Endodermal cell (in vitro differentiated cells): Measurements from ENCODE around the gene SAMD7. TPM values are rescaled to one million over a fixed set of nuclear protein-coding genes. Genes with fewer than 3 reads are reported as not detected.

Experiments
- DNase-seq: peaks from one replicate; pipeline ENCODE4 v3.0.0-alpha.2; 2017
- H3K27ac ChIP-seq: 2 replicates; pipeline ENCODE4 v1.5.1; 2013; ENCODE audit warnings: mild to moderate bottlenecking, low read depth, low read length, moderate library complexity
- H3K27me3 ChIP-seq: 2 replicates; pipeline ENCODE4 v1.6.1; 2013; ENCODE audit warnings: mild to moderate bottlenecking, low read length, moderate library complexity; ENCODE audit not compliant: insufficient read depth, control insufficient read depth, poor library complexity, severe bottlenecking
- H3K36me3 ChIP-seq: 2 replicates; pipeline ENCODE4 v1.7.0; 2013; ENCODE audit warnings: mild to moderate bottlenecking, low read length, moderate library complexity; ENCODE audit not compliant: control insufficient read depth, insufficient read depth
- H3K4me1 ChIP-seq: one replicate; pipeline ENCODE4 v1.7.0; 2013; ENCODE audit warnings: low read length; ENCODE audit not compliant: control insufficient read depth, insufficient read depth
- H3K4me3 ChIP-seq: 2 replicates; pipeline ENCODE4 v1.5.1; 2013; ENCODE audit warnings: mild to moderate bottlenecking, low read length, moderate library complexity
- H3K9ac ChIP-seq: 2 replicates; pipeline ENCODE4 v1.6.1; 2013; ENCODE audit warnings: mild to moderate bottlenecking, low read length, moderate library complexity; ENCODE audit not compliant: poor library complexity, severe bottlenecking; ENCODE audit errors: extremely low read depth
- H3K9me3 ChIP-seq: 2 replicates; pipeline ENCODE4 v1.6.1; 2013; ENCODE audit warnings: mild to moderate bottlenecking, low read length, moderate library complexity; ENCODE audit not compliant: control insufficient read depth
- H3K27ac Mint-ChIP-seq: 2 replicates; pipeline ENCODE4 v1.8.0; 2020; ENCODE audit warnings: mixed read lengths
- H3K27me3 Mint-ChIP-seq: 2 replicates; pipeline ENCODE4 v1.8.0; 2021; ENCODE audit warnings: mild to moderate bottlenecking, mixed read lengths; ENCODE audit not compliant: insufficient read depth
- H3K36me3 Mint-ChIP-seq: 2 replicates; pipeline ENCODE4 v1.8.0; 2020; ENCODE audit warnings: low read depth, mixed read lengths
- H3K4me1 Mint-ChIP-seq: 2 replicates; pipeline ENCODE4 v1.8.0; 2020; ENCODE audit warnings: mixed read lengths
- H3K4me3 Mint-ChIP-seq: 2 replicates; pipeline ENCODE4 v1.8.0; 2020; ENCODE audit warnings: mild to moderate bottlenecking, moderate library complexity, mixed read lengths
- H3K9me3 Mint-ChIP-seq: 2 replicates; pipeline ENCODE4 v1.8.0; 2020; ENCODE audit warnings: mild to moderate bottlenecking, mixed read lengths
- CTCF ChIP-seq: fragments of 200-600 bp; sonication (generic); conservative IDR thresholded peaks from 2 replicates; pipeline ENCODE4 v1.5.0; 2021; ENCODE audit warnings: antibody characterized with exemption, mild to moderate bottlenecking
- WGBS, 2 experiments: methylation state at CpG; one replicate each; pipeline versions ENCODE4 v1.1.5 to v1.1.7; 2013; ENCODE audit warnings: missing lambda C conversion rate in 2 of 2, mixed read lengths in 1 of 2; ENCODE audit not compliant: insufficient coverage in 1 of 2, insufficient read length in 1 of 2; 5-methylcytosine and 5-hydroxymethylcytosine counted together
- total RNA-seq, 2 donors: library from RNA; stranded (reverse); fragmentation: NEBNext Ultra II Directional in 1 of 2; extraction: Animal tissue kit (Norgen Biotek cat#: 25700) in 1 of 2; gene quantifications; 2 replicates in 1 of 2; 3 replicates in 1 of 2; pipeline ENCODE4 v1.2.1, GENCODE V29; 2021

Gene SAMD7
- total RNA-seq, 2 donors from 2014 or later: not detected

GRCh38 chr3:169948559-169949448, 37.4 kb downstream of the SAMD7 start:
- Mint-ChIP-seq H3K27ac (no peak overlapping the region), H3K9me3 (no peaks in the 10 kb centered on the region), H3K36me3 (no peaks in the 10 kb centered on the region), H3K4me1 (no peaks in the 10 kb centered on the region), H3K27me3 (no peaks in the 10 kb centered on the region), H3K4me3 (no peak overlapping the region)
- no peak for TF ChIP-seq CTCF
- Histone ChIP-seq H3K27me3 (no peaks in the 10 kb centered on the region), H3K9ac (no peak overlapping the region), H3K36me3 (no peaks in the 10 kb centered on the region), H3K4me3 (no peak overlapping the region), H3K9me3 (no peaks in the 10 kb centered on the region), H3K4me1 (no peaks in the 10 kb centered on the region), H3K27ac (no peak overlapping the region)
- 86 to 92% methylated on average over 1 to 2 of the region's 2 CpGs for WGBS, 2 experiments
- no peak for DNase-seq

DNA sequence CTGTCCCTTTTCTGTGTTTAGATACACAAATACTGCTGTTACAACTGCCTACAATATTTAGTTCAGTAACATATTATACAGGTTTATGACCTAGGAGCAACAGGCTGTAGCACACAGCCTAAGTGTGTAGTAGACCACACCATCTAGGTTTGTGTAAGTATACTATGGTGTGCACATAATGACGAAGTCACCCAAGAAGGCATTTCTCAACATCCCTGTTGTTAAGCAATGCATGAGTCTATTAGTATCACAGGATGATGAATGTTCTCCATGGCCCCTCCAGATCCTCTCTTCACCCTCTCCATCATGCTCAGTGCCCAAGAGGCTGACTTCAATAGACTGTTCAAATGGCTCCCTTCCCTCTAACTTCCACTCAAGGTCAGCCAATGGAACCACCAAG, 40.7 kb downstream of the SAMD7 start:
- H3K36me3 ChIP-seq: no peaks in the 10 kb centered on the region
- TF ChIP-seq CTCF: no peak
- H3K36me3 Mint-ChIP-seq: no peaks in the 10 kb centered on the region
- no peaks in the 10 kb centered on the region for H3K4me1 Mint-ChIP-seq
- H3K27me3 Mint-ChIP-seq: no peaks in the 10 kb centered on the region
- no peaks in the 10 kb centered on the region for H3K9me3 ChIP-seq
- no peak overlapping the region for H3K9ac ChIP-seq
- no peaks in the 10 kb centered on the region for H3K4me1 ChIP-seq
- H3K27ac ChIP-seq: no peak overlapping the region
- no peaks in the 10 kb centered on the region for H3K27me3 ChIP-seq
- H3K9me3 Mint-ChIP-seq: no peaks in the 10 kb centered on the region
- no peak overlapping the region for H3K4me3 Mint-ChIP-seq
- 85% methylated on average over 1 of the region's 1 CpG; no CpG with 5 or more reads in 1 of the 2 experiments for WGBS, 2 experiments
- no peak overlapping the region for H3K4me3 ChIP-seq
- H3K27ac Mint-ChIP-seq: no peak overlapping the region
- no peak for DNase-seq

DNA sequence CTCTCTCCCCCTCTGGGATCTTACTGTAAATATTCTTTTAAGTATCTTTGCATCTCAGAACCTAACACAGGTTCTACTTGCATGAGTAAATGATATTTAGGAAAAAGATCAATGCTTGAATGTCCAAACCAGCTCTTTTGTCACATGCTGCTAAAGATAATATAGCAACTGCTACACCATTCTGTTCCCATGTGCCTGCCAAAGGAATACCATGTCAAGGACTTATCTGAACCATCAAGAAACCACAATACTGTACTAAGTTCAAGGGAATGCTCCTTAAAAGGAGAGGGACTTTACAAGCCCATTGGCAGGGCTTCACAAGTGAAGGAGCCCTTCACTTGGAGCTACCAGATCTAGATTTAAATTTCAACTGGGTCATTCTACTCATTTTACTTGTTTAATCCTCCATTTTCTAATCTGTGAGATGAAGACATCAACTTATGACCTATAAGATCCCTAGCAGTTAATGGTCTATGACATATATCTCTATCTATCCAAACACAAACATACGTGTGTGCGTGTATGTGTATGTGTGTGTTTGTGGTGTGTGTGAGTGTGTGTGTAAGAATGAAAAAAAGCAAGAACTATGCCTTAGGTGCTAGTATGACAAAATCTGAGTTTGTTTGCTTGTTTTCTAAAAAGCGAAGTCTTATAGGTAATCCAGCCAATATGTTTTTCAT, 42.2 kb downstream of the SAMD7 start:
- Histone ChIP-seq H3K4me1 (no peaks in the 10 kb centered on the region), H3K27ac (no peak overlapping the region), H3K9me3 (no peaks in the 10 kb centered on the region), H3K27me3 (no peaks in the 10 kb centered on the region), H3K4me3 (no peak overlapping the region), H3K36me3 (no peaks in the 10 kb centered on the region), H3K9ac (no peak overlapping the region)
- H3K4me3 Mint-ChIP-seq: no peak overlapping the region
- H3K27ac Mint-ChIP-seq: no peak overlapping the region
- 94 to 100% methylated on average over 1 to 3 of the region's 3 CpGs for WGBS, 2 experiments
- DNase-seq: no peak
- H3K9me3 Mint-ChIP-seq: no peaks in the 10 kb centered on the region
- no peak for TF ChIP-seq CTCF
- peaks cover 2% of the 10 kb centered on the region for H3K27me3 Mint-ChIP-seq
- no peaks in the 10 kb centered on the region for H3K4me1 Mint-ChIP-seq
- H3K36me3 Mint-ChIP-seq: no peaks in the 10 kb centered on the region
